Vagina (tissue), 2 donors: ENCODE data around the gene MXD4.

Experiments used
- CTCF ChIP-seq, 3 experiments: fragments of 450-650 bp in 2 of 3; fragments of 200-600 bp in 1 of 3; sonication (generic) in 1 of 3; IDR thresholded peaks; one replicate each; pipeline ENCODE4 v1.5.1; 2017 to 2019; ENCODE audit warnings: antibody characterized with exemption in 3 of 3, mild to moderate bottlenecking in 2 of 3, moderate library complexity in 2 of 3
- POLR2A ChIP-seq, 2 donors: fragments of 450-650 bp; IDR thresholded peaks; one replicate each; pipeline ENCODE4 v1.6.1; 2017; ENCODE audit warnings: antibody characterized with exemption in 2 of 2, mild to moderate bottlenecking in 2 of 2, moderate library complexity in 2 of 2
- POLR2AphosphoS5 ChIP-seq, 2 donors: sonication (generic); formaldehyde crosslinking; IDR thresholded peaks; one replicate each; pipeline ENCODE4 v1.9.0; 2017; ENCODE audit warnings: antibody characterized with exemption in 2 of 2, mild to moderate bottlenecking in 2 of 2, low read depth in 1 of 2; ENCODE audit not compliant: insufficient read depth in 1 of 2

- TF ChIP-seq CTCF (IDR thresholded peaks at IDR 0.05) = no peak
- TF ChIP-seq POLR2A (IDR thresholded peaks at IDR 0.05) = no peak
- no peak for TF ChIP-seq POLR2AphosphoS5 (IDR thresholded peaks at IDR 0.05; ENCODE audit: insufficient read depth in 1 of 2, low read depth in 1 of 2)
These were observed 9.9 kb downstream of the MXD4 start for GRCh38 chr4:2251795-2252529.
